IMR-90 (cell line): Measurements from ENCODE around the gene MYOZ3.

ENCODE experiments used
- CEBPB ChIP-seq: IDR thresholded peaks from 2 replicates; pipeline ENCODE4 v1.6.1; 2012; ENCODE audit warnings: low read depth, low read length, improper control_type of control experiment
- CHD1 ChIP-seq: IDR thresholded peaks from 2 replicates; pipeline ENCODE4 v1.6.1; 2012; ENCODE audit warnings: low read depth, low read length, improper control_type of control experiment
- CTCF ChIP-seq: conservative IDR thresholded peaks from 2 replicates; pipeline ENCODE4 v1.5.1; 2012; ENCODE audit warnings: mild to moderate bottlenecking, low read depth, low read length, improper control_type of control experiment
- FOS ChIP-seq: fragments of 150-350 bp; IDR thresholded peaks from 2 replicates; pipeline ENCODE4 v1.6.1; 2016; ENCODE audit warnings: low read depth, low read length
- NFE2L2 ChIP-seq: fragments of 150-350 bp; IDR thresholded peaks from 2 replicates; pipeline ENCODE4 v1.6.1; 2016; ENCODE audit warnings: low read depth, mild to moderate bottlenecking, low read length
- POLR2A ChIP-seq: IDR thresholded peaks from 2 replicates; pipeline ENCODE4 v1.6.1; 2012; ENCODE audit warnings: mild to moderate bottlenecking, low read depth, low read length
- RCOR1 ChIP-seq: IDR thresholded peaks from 2 replicates; pipeline ENCODE4 v1.6.1; 2012; ENCODE audit warnings: mild to moderate bottlenecking, low read length, improper control_type of control experiment; ENCODE audit not compliant: insufficient replicate concordance
- RFX5 ChIP-seq: IDR thresholded peaks from 2 replicates; pipeline ENCODE4 v1.8.0; 2012; ENCODE audit warnings: low read depth, mild to moderate bottlenecking, low read length, moderate library complexity
- SMC3 ChIP-seq: fragments of 150-350 bp; IDR thresholded peaks from 2 replicates; pipeline ENCODE4 v1.6.1; 2016; ENCODE audit warnings: low read depth, mild to moderate bottlenecking, antibody characterized with exemption, low read length, moderate library complexity
- USF2 ChIP-seq: fragments of 150-350 bp; IDR thresholded peaks from 2 replicates; pipeline ENCODE4 v1.6.1; 2017; ENCODE audit warnings: mild to moderate bottlenecking, antibody characterized with exemption, low read length, low read depth

GRCh38 chr5:150658699-150659265, 2.3 kb upstream of the MYOZ3 start:
- TF ChIP-seq CTCF (no peak), POLR2A (no peak), USF2 (no peak), CHD1 (no peak), NFE2L2 (no peak), RCOR1 (no peak), SMC3 (no peak), FOS (no peak), RFX5 (no peak), CEBPB (no peak)
